ELR (cell line): ENCODE results near the gene GRIN2D.
A peak's percentile ranks its signal among the peaks of the same experiment; 100 is the strongest.
"Not testable (repeated sequence)": the region's sequence is repeated elsewhere in the genome, so short reads cannot be mapped to it uniquely, and the experiment has no call there.

Experiments
- DNase-seq: peaks from one replicate; pipeline ENCODE4 v3.0.0-alpha.2; 2015; ENCODE audit warnings: low read depth

GRIN2D gene

DNA sequence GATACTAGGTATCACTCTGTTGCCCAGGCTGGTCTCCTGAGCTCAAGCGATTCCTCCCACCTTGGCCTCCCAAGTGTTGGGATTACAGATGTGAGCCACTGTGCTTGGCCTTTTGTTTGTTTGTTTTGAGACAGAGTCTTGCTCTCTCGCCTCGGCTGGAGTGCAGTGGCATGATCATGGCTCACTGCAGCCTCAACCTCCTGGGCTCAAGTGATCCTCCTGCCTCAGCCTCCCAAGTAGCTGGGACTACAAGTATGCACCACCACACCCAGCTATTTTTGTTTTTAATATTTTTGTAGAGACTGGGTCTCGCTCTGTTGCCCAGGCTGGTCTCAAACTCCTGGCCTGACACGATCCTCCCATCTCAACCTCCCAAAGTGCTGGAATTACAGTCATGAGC is 21.7 kb upstream of the GRIN2D start:
- not testable (repeated sequence) for DNase-seq

GRCh38 chr19:48372904-48373303 is 20.6 kb upstream of the GRIN2D start:
- no peak for DNase-seq

DNA sequence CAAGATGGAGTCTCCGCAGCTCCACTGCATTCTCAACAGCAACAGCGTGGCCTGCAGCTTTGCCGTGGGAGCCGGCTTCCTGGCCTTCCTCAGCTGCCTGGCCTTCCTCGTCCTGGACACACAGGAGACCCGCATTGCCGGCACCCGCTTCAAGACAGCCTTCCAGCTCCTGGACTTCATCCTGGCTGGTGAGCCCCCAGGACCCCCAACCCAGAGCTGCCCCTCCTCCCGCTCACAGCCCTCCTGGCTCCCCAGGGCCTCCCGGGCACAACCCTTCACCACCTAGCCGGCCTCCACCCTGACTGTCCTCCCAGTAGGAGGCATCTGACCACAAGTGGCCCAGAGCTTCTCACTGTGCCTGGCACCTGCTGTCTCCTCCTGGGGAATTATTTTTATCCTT is 19.9 kb upstream of the GRIN2D start:
- no peak for DNase-seq

GRCh38 chr19:48378194-48378570 is 15.3 kb upstream of the GRIN2D start:
- DNase-seq, result no peak

- DNase-seq, result peak; percentile 41
Observed at GRCh38 chr19:48379058-48379457, 14.4 kb upstream of the GRIN2D start.

GRCh38 chr19:48381178-48381950 is 12.1 kb upstream of the GRIN2D start:
- DNase-seq, result no peak

- no peak for DNase-seq
Observed at GRCh38 chr19:48382286-48382685, 11.2 kb upstream of the GRIN2D start.

GRCh38 chr19:48385461-48386087 is 7.9 kb upstream of the GRIN2D start:
- no peak for DNase-seq

- DNase-seq, result no peak
Observed at GRCh38 chr19:48386981-48387380, 6.5 kb upstream of the GRIN2D start.

DNA sequence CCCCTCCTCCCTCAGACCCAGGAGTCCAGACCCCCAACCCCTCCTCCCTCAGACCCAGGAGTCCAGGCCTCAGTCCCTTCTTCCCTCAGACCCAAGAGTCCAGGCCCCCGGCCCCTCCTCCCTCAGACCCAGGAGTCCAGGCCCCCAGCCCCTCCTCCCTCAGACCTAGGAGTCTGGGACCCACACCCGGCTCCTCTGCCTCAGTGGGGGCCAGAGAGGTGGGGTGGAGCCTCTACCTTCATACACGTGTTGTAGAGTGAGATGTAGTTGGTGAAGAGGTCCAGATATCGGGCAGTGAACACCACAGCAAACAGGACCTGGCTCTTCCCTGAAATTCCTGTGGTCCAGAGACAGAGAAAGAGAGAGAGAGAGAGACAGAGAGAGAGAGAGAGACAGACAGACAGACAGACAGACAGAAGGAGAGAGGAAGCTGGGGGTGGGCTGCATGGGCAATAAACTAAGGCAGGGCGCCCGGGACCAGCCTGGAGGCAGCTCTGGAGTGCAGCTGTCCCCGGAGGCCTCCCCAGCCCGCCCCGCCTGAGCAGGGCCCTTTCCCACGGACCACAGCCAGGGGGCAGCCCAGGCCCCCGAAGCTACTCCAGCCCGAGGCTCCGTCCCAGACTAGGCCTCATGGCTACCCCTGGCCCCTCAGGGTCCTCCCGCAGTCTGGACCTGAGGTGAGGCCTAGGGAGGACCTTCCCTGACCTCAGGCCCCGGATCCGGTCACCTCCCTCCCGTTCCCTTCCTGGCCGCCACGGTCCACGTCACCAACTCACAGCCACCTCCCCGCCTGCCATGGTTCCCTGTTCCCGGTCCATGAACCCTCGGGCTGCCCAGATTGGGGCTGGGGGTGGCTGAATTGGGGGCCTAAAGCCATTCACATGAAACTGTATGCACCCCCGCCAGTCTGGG is 3.0 kb upstream of the GRIN2D start:
- DNase-seq, result peak; percentile 68

DNA sequence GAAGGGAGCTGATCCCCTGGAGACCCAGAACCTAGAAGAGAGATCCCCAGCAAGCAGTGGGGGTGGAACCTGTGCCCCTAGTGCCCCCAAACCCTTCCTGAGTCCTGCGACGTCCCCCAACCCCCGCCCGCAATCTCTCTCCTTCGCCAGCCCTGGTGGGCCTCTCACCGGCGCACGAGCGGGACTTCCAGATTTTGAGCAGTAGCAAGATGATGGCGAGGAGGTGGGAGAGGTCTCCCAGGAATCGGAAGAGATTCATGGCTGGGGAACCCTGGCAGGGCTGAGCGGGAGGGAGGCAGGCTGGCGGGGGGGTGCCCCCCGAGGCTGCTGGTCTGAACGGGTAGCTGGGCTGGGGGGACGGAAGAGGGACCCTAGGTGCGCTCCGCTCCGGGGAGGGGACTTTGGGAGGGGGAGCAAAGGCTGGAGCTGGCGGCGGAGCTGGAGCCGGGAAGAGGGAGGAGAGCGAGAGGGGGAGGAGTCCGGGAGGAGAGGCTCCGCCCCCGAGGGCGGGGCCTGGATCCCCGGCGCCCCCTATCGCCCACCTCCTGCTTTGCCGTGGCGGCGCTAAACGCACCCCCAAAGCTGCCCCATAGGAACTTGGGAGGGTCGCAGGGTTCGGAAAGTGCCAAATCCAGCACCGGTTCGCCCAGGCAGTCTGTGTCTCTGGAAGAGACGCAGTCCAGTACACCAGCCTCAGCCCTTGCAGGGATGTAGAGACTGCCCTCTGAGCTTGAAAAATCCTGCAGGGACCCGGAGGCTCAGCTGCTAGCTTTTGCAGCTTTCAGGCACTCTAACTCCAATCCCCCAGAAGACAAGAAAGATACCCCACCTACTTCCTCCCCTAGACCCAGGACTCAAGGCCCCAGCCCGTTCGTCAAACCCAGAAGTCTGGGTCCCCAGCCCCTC is 2.1 kb upstream of the GRIN2D start, which contains the start of gene KDELR1:
Gene KDELR1, minus strand, starts transcription at position 452 of the 906 bp plus-strand sequence. Its CDS starts 193 bp downstream, at position 259.
- DNase-seq, result peak; percentile 72

DNA sequence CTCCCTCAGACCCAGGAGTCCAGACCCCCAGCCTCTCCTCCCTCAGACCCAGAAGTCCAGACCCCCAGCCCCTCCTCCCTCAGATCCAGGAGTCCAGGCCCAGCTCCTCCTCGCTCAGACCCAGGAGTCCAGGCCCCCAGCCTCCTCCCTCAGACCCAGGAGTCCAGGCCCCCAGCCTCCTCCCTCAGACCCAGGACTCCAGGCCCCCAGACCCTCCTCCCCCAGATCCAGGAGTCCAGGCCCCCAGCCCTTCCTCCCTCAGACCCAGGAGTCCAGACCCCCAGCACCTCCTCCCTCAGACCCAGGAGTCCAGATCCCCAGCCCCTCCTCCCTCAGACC is 1.5 kb upstream of the GRIN2D start:
- not testable (repeated sequence) for DNase-seq

DNA sequence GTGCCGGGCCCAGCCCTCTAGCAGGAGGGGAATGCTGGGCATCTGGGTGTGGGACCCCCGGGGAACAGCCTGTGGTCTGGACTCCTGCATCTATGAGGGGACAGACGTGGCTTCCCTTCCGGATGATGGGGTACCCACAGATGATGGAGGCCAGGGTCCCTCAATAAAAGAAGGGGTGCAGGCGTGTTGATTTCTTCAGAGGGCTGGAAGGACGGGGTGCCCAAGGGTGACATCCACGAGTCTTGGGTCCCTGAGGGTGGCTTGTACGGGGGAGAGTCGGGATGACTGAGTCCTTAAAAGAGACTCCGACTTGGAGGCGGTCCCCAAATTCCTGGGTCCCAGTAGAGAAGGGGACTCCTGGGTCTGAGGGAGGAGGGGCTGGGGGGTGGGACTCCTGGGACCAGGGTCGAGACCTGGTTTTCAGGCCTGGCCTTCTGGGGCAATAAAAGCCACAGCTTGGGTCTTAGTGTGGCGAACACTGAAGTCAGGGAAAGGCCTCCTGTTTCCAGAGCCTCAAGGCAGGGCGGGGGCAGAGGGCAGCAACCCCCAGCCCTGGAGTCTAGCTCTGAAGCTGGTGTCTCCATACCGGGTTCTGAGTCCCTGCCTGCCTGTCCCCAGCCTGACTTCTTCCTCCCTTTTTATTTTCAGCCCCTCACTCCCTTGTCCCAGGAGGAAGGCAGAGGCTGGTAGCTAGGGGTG is 459 bp upstream of the GRIN2D start:
- DNase-seq, result no peak

GRCh38 chr19:48394331-48395169 is 1.1 kb downstream of the GRIN2D start:
- peak; percentile 44 for DNase-seq

GRCh38 chr19:48395170-48395455 is 1.6 kb downstream of the GRIN2D start:
- no peak for DNase-seq

DNA sequence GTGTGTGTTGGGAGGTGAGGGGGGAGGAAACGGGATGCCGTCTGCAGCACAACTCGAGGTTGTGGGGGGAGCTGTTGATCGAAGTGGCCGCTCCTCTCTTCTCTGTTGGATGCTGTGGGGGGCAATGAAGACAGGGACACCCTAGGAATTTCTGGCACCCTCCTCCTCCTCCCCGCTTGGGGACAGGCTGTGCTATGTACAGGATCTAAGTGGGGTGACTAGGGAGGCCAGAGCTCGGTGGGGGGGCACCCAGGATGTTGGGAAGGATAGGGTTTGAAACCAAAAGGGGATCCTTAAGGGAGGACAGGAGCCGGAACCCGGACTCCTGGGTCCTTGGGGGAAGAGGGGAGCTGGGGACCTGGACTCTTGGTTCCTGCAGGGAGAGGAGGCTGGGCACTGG is 2.0 kb downstream of the GRIN2D start:
- no peak for DNase-seq

GRCh38 chr19:48396016-48396823 is 2.8 kb downstream of the GRIN2D start:
- no peak for DNase-seq

DNA sequence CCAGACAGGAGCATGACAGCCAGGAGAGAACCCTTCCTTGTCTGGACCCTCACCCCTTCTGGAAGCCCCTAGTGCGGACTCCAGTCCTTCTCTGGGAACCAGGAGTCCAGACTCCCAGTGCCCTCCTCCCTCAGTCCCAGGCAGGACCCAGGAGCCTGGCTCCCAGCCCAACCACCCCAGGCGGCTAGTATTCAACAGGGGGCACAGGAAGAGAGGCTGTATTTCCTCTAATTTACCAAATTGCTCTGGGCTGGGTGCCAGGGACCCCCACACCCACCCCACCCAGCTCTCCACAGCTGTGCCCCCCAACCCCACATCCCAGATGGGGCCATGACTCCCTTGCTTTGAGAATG is 3.3 kb downstream of the GRIN2D start:
- DNase-seq, result no peak

DNA sequence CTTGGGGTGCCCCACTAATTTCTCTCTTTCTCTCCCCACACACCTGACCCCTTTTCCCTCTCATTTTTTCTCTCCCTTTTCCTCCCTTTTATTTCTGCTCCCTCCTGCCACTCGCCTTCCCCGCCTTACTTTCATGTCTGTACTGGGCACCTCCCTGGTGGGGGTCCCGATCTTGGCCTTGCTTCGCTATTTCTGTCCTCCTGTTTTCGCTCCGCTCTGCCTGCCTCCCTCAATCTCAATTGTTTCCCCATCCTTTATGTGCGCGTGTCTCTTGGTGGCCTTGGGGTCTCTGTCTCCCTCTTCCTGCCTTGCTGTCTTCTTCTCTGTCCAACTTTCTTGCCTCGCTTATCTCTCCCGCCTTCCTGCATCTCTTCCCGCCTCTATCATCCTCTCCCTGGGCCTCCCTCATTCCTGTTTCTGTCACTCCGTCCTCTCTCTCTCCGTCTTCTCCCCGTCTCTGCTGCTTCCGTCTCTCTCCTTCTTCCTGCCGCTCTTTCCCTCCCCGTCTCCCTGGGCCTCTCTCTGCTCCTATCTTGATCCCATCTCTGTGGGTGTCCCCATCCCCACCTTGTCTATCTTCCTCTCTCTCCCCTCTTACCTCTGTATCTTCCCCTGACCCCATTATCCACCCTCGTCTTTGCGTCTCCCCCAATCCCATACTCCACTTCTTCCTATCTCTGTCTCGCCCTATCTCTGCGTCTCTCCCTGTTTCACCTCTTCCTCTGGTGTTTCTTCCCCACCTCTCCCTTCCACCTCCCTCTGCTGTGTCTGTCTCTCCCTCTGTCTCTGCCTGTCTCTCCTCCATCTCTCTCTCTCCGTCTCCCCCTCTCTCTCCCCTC is 4.0 kb downstream of the GRIN2D start:
- DNase-seq, result peak; percentile 41
